22Rv1 (cell line): ENCODE data around the gene NCKAP5.

Experiments used
- CTCF ChIP-seq: fragments of 450-650 bp; IDR thresholded peaks from 2 replicates; pipeline ENCODE4 v1.5.1; 2017; ENCODE audit warnings: mild to moderate bottlenecking
- ZFX ChIP-seq: fragments of 450-650 bp; IDR thresholded peaks from 2 replicates; pipeline ENCODE4 v1.6.1; 2017; ENCODE audit warnings: antibody characterized with exemption, borderline replicate concordance

- TF ChIP-seq CTCF = no peak
- TF ChIP-seq ZFX = no peak
Observed at GRCh38 chr2:133508546-133509165, 59.6 kb downstream of the NCKAP5 start.
